Glutamatergic neuron (in vitro differentiated cells): ENCODE measurements around the gene PIK3CD. TPM values are rescaled to one million over a fixed set of nuclear protein-coding genes. Genes with fewer than 3 reads are reported as not detected.

Experiments used
- DNase-seq: peaks from one replicate; pipeline ENCODE4 v3.0.0; 2022
- H3K27ac Mint-ChIP-seq: one replicate; pipeline ENCODE4 v1.8.0; 2020; ENCODE audit warnings: mild to moderate bottlenecking, mixed read lengths, inconsistent platforms; ENCODE audit not compliant: unreplicated experiment
- H3K27me3 Mint-ChIP-seq: one replicate; pipeline ENCODE4 v1.8.0; 2020; ENCODE audit warnings: mild to moderate bottlenecking, moderate library complexity, mixed read lengths, inconsistent platforms; ENCODE audit not compliant: unreplicated experiment
- H3K36me3 Mint-ChIP-seq: one replicate; pipeline ENCODE4 v1.8.0; 2020; ENCODE audit warnings: mild to moderate bottlenecking, mixed read lengths, inconsistent platforms; ENCODE audit not compliant: unreplicated experiment
- H3K4me1 Mint-ChIP-seq: one replicate; pipeline ENCODE4 v1.8.0; 2020; ENCODE audit warnings: mild to moderate bottlenecking, low read depth, mixed read lengths, inconsistent platforms; ENCODE audit not compliant: unreplicated experiment
- H3K4me3 Mint-ChIP-seq: one replicate; pipeline ENCODE4 v1.8.0; 2020; ENCODE audit warnings: mild to moderate bottlenecking, mixed read lengths, inconsistent platforms; ENCODE audit not compliant: unreplicated experiment
- H3K9me3 Mint-ChIP-seq: one replicate; pipeline ENCODE4 v1.8.0; 2020; ENCODE audit warnings: mild to moderate bottlenecking, moderate library complexity, mixed read lengths, inconsistent platforms; ENCODE audit not compliant: unreplicated experiment
- CTCF ChIP-seq: fragments of 200-600 bp; sonication (generic); IDR thresholded peaks from one replicate; pipeline ENCODE4 v1.5.0; 2021; ENCODE audit not compliant: partially characterized antibody, unreplicated experiment
- total RNA-seq: library from RNA; stranded (reverse); fragmentation: NEBNext Ultra II Directional; extraction: Animal tissue kit (Norgen Biotek cat#: 25700); gene quantifications from one replicate; pipeline ENCODE4 v1.2.1, GENCODE V29; 2021; ENCODE audit not compliant: unreplicated experiment

The PIK3CD gene
- total RNA-seq, 1 donor from 2014 or later, result 39.4 TPM

- no peaks in the 10 kb centered on the region for H3K36me3 Mint-ChIP-seq
- H3K4me1 Mint-ChIP-seq, result peaks cover 14% of the 10 kb centered on the region
- no peak for DNase-seq
- H3K27me3 Mint-ChIP-seq, result peaks cover 1% of the 10 kb centered on the region
- TF ChIP-seq CTCF, result no peak
- H3K4me3 Mint-ChIP-seq, result no peak overlapping the region
- no peak overlapping the region for H3K27ac Mint-ChIP-seq
- H3K9me3 Mint-ChIP-seq, result peaks cover 3% of the 10 kb centered on the region
These were observed 112.4 kb downstream of the PIK3CD start for GRCh38 chr1:9763914-9764313.

DNA sequence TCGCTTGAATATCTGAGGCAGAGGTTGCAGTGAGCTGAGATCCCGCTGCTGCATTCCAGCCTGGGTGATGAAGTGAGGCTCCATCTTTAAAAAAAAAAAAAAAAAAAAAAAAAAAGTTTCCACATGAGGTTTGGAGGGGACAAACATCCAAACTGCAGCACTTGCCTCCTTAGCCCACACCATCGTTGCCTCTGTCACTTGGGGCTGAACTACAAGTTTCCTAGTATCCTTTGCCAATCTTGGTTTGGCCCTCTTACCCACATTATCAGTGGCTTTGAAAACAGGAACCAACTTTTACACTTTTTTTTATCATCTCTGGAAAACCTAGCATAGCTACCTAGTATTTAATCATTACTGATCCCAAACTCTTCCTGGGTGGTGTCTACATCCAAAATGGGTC, 113.0 kb downstream of the PIK3CD start:
- DNase-seq, result no peak
- no peak overlapping the region for H3K4me3 Mint-ChIP-seq
- no peaks in the 10 kb centered on the region for H3K36me3 Mint-ChIP-seq
- H3K9me3 Mint-ChIP-seq, result peaks cover 3% of the 10 kb centered on the region
- peaks cover 1% of the 10 kb centered on the region for H3K27me3 Mint-ChIP-seq
- peaks cover 13% of the 10 kb centered on the region for H3K4me1 Mint-ChIP-seq
- TF ChIP-seq CTCF, result no peak
- no peak overlapping the region for H3K27ac Mint-ChIP-seq

- Mint-ChIP-seq H3K4me1 (no peaks in the 10 kb centered on the region), H3K36me3 (no peaks in the 10 kb centered on the region), H3K27ac (no peak overlapping the region), H3K9me3 (peaks cover 3% of the 10 kb centered on the region), H3K27me3 (peaks cover 1% of the 10 kb centered on the region), H3K4me3 (no peak overlapping the region)
- DNase-seq, result no peak
- TF ChIP-seq CTCF, result no peak
These were observed 115.4 kb downstream of the PIK3CD start for GRCh38 chr1:9766759-9767442.

DNA sequence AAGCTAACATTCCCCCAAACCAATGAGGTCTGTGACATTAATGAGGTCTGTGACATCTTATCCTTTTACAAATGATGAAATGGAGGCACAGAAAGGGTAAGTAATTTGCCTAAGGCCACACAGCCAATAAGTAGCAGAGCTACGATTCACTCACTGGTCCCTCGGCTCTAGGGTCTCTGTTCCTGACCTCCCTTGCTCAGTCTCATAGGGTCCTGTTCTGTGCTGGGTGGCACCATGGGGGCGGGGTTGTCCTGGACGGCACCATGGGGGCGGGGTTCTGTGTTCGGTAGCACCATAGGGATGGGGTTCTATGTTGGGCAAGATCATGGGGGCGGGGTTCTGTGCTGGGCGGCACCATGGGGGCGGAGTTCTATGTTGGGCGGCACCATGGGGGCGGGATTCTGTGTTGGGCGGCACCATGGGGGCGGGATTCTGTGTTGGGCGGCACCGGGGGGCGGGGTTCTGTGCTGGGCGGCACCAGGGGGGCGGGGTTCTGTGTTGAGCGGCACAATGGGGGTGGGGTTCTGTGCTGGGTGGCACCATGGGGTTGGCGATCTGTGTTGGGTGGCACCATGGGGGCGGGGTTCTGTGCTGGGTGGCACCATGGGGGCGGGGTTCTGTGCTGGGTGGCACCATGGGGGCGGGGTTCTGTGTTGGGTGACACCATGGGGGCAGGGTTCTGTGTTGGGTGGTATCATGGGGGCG, 116.6 kb downstream of the PIK3CD start:
- no peak overlapping the region for H3K27ac Mint-ChIP-seq
- peaks cover 3% of the 10 kb centered on the region for H3K9me3 Mint-ChIP-seq
- no peaks in the 10 kb centered on the region for H3K36me3 Mint-ChIP-seq
- no peak for DNase-seq
- no peak overlapping the region for H3K4me3 Mint-ChIP-seq
- no peaks in the 10 kb centered on the region for H3K4me1 Mint-ChIP-seq
- no peak for TF ChIP-seq CTCF
- H3K27me3 Mint-ChIP-seq, result peaks cover 3% of the 10 kb centered on the region

DNA sequence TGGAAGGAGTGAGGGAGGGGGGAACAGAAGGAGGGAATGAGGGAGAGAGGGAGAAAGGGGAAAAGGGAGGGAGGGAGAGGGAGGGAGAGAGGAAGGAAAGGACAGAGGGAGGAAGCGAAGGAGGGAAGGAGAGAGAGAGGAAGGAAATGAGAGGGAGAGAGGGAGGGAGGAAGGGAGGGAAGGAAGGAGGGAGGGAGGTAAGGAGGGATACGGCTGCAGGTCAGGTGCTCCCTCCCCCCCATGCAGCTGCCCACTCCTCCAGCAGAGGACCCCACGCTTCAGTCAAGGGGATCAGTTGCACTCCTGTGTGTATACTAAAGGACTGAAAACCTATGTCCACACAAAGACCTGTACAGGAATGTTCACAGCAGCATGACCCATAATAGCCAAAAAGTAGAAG, 117.5 kb downstream of the PIK3CD start:
- no peak for DNase-seq
- Mint-ChIP-seq H3K36me3 (no peaks in the 10 kb centered on the region), H3K9me3 (peaks cover 3% of the 10 kb centered on the region), H3K27me3 (peaks cover 2% of the 10 kb centered on the region), H3K27ac (no peak overlapping the region), H3K4me1 (no peaks in the 10 kb centered on the region), H3K4me3 (no peak overlapping the region)
- TF ChIP-seq CTCF, result no peak
